Measurements from ENCODE around the gene SPRYD3.
"Not testable (repeated sequence)": the region's sequence is repeated elsewhere in the genome, so short reads cannot be mapped to it uniquely, and the experiment has no call there.

SPRYD3 gene

DNA sequence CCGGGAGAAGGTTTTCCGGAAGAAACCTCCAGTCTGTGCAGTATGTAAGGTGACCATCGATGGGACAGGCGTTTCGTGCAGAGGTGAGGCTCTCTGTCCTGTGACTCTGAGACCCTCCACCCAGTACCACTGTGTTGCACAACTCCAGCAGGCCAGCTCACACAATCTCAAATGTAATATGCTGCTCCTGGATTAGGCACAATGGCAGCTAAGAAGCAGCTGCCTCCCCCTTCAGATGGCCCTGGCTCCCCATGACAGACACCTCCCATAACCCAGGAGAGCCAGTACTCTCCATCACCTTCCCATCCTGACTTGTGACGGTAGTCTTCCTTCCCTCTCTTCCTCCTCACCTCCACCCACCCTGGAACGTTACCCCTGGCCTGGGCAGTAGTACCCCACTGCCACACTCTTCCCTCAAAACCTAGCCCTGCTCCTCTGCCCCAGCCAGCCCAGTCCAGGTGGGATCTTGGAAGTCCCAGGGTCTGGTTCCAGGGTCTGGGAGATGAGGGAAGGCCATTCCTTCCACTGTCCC lies 27.2 kb downstream of the SPRYD3 start:
- no peak for DNase-seq (ENCODE audit: low spot score)

DNA sequence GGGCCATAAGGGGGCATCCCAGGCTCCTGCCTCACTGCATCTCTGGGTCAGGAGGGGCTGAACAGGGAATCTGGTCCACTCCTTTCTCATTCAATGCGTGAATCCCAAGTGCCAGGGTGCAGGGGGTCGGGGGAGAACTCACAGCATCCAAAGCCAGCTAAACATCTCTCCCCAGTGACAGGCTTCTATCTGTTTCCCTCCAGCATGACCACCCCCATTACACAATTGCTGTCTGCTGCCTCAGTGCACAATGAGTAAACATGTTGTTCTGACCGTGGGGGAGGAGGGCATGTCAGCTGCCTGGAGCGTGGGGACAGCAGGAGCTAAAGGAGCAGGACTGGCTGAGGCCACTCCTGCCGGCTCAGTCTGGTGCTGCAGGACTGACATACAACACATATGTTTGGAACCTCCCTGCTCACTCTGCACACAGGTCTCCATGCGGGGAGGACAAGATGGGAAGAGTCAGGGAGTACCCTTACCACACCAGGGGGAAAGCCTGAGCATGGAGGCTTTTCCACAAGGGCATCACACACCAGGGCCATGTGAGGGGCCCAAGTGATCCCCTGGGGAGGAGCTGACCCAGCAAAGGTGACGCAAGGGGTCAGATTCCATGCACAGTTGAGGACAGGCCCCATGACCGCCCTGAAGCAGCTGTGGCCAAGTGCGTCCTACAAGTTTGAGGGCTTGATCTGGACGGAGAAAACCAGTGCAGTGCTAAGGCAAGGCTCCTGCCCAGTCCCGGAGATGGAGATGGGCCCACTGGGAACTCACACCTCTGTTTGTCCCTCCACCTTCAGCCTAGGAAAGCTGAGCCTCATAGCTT lies 27.9 kb downstream of the SPRYD3 start:
- DNase-seq (ENCODE audit: low spot score), result no peak

DNA sequence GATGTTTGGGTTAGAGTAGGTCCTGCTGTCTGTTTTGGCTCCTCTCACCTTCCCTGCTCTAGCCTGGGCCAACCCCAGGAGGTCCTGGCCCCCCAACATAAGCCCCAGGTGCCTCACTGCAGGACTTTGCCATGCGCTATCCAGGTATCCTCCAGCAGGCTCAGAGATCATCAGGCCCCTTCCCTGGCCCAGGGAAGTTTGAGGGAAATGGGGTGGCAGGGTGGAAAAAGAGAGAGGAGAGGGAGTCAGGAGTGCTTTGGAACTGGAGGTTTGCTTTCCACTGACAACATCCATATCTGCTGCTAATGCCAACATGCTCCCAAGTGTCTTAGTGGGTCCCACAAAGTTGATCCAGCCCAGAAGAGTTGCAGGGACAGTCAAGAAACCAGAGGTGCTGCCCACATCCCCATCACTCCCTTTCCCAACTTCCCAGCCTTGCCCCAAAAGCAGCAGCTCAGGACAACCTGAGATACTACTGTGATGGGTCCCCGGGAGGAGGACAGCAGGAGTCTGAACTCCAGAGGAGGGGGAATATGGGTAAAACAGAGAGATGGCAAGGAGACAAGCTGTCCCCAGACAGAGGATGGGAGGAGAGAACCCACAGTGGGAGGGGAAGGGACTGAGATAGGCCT lies 28.6 kb downstream of the SPRYD3 start:
- no peak for DNase-seq (ENCODE audit: low spot score)

DNA sequence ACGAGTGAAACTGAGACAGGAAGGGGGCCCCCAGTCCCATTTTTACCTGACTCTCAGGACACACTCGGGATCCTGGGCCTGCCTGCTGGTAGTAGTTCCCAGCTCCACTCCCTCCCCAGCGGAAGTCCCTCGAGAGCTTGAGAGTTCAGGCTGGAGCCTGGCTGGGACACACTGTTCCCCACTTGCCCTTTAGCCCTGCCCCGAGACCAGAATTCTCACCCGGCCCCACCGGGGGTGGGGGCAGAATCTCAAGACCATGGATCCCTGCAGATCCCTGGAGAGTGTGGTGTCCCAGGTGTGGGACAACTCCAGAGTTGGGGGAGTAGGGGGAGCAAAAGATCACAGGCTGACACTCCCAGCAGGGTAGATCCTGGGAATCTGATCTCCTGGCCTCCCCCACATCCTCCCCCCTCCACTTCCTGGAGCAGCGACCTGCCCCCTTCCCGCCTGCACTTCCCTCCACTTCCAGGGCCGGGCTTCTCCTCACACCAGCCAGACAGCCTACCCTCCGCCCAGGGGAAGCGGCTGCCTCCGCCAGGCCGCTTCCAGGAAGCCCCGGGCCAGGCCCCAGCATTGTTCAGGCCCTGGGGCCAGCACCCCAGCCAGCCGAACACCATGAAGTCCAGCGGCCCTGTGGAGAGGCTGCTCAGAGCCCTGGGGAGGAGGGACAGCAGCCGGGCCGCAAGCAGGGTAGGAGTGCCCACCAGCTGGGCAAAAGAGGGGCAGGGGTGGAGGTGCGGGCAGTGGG lies 29.4 kb downstream of the SPRYD3 start, which contains the start of gene TNS2:
TSS of gene TNS2 (plus strand) at position 495 of the 748 bp plus-strand sequence. CDS start at position 616, 121 bp downstream.
- no peak for DNase-seq (ENCODE audit: low spot score)

DNA sequence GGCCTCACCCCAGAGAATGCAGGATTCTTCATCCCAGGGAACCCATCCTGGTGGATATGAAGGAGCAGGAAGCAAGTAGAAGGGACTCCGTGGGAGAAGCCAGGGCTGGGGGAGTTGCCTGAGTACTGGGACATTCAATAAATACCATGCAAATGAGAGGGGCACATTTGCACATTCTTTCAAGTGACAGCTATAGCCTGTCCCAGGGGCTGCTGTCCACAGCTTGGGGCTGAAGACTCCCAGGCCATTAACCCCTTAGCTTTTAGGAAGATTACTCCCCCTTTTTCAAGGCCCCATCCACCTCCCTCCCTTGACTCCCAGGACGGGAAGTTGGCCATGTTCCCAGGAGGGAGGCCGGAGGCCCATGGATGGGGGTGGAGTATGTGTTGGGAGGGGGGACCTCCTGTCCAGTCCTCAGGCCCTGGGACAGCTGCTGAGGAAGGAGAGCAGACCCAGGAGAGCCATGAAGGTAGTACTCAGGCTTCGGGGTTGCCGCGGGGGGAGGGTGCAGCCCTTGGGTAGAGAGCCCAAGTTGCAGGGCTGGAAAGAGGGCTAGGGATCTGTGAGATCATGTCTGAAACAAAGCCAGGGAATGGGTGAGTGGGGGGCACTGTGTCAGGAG lies 30.3 kb downstream of the SPRYD3 start:
- DNase-seq (ENCODE audit: low spot score), result no peak

DNA sequence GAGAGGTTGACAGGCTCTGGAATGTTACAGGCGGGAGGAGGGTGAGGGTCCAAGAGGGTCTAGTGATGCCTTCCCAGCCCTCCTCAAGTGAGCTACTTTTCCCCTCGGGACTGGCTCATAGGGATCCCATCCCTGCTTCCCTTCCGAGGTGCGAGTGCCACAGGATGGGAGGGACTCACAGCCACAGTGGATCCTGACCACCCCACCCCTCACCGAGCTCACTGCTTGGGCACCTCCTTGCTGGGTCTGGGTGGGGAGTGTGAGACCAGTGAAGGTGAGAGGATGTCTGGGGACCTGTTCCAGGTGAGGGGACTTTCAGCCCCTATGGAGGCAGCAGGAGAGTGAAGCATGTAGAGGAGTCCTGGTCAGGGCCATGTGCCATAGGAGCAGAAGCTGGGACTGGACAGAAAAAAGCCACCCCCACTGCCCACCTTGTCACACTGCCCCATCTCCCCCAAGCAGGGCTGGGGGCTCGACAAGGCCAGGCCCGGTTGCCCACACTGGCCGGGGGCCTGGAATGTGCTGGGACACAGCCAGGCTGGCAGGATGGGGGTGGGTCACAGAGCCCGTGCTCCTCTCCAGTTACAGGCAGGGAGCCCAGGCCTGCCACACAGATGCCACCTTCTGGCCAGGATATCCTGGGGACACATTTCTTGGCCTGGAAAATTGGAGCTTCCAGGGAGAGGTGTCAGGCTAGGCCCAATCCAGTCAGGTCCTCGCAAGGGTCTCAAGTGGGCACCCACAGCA lies 31.0 kb downstream of the SPRYD3 start:
- no peak for DNase-seq (ENCODE audit: low spot score)

DNA sequence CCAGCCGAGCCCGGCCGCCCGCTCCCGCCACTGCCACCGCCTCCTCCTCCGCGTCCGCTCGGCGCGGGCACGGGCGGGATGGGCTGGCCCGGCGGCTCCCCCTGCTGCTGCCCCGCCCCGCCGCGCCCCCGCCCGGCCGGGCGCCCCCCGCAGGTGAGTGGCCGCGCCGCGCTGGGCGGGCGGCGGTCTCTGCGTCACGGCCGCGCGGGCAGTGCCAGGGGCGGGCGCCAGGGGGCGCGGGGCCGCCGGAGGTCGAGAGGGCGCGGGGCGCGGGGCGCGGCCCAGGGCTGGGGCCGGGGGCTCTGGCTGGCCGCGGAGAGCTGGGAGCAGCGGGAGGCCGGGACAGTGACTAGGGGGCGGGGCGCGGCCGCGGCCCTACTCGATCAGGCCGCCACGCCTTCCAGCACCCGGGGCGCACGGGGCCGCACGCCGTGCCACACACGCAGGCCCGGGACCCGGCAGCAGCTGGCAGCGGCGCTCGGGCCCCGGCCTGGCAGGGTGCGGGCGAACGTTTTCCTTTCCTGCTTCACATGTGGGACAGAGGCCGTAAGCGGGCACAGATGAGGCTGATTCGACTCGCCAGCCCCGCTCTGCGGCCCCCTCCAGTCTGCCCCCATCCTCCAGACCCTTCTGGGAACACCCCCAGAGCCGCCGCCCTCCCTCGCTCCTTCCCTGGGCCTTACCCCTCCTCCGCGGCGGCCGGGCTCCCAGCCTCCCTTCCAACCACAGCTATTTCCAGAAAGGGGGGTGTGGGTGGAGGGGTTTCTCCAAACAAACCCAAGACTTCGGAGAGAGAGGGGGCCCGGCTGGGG lies 31.8 kb downstream of the SPRYD3 start:
- DNase-seq (ENCODE audit: low spot score), result peak; percentile 55

DNA sequence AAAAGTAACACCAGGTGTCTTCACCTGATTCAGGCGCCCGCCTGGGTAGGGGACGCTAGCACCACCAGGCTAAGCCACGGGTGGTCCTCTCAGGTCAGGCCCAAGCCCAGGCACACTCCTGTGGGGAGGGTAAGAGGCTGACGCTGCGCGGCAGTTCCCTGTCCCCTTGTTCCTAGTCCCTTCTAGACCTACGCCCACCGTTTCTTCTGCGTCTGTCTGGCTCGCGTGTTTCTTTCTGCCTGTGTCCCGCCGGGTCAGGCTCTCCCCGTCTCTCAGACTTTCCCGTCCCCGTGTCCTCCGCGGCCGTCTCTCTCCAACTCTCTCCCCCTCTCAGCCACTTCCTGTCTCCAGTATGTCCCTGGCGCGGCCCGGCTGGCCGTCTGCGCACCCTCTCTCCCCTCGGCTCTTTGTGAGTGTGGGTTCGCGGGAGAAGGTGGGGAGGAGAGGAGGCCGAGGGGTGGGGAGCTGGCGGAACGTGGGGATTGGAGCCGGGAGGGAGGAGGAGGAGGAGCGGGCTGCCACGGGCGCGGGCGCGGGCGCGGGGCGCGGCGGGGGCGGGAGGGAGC lies 32.5 kb downstream of the SPRYD3 start:
- peak; percentile 38 for DNase-seq (ENCODE audit: low spot score)

DNA sequence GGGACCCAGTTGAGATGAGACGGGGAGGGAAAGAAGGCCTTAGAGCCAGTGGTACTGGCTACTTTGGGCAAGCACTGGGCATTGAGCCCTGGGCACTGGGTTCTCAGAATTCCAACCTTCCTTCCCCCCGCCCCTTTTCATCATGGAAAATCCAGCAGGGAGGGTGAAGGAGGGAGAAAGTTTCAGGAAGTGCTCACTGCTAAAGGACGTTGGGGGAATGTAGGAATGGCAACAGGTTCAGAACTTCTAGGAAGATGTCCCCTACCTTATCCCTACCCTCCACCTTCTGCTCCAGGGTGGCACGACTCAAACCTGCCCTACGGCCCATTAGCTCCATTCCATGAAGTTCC lies 33.5 kb downstream of the SPRYD3 start:
- no peak for DNase-seq (ENCODE audit: low spot score)

DNA sequence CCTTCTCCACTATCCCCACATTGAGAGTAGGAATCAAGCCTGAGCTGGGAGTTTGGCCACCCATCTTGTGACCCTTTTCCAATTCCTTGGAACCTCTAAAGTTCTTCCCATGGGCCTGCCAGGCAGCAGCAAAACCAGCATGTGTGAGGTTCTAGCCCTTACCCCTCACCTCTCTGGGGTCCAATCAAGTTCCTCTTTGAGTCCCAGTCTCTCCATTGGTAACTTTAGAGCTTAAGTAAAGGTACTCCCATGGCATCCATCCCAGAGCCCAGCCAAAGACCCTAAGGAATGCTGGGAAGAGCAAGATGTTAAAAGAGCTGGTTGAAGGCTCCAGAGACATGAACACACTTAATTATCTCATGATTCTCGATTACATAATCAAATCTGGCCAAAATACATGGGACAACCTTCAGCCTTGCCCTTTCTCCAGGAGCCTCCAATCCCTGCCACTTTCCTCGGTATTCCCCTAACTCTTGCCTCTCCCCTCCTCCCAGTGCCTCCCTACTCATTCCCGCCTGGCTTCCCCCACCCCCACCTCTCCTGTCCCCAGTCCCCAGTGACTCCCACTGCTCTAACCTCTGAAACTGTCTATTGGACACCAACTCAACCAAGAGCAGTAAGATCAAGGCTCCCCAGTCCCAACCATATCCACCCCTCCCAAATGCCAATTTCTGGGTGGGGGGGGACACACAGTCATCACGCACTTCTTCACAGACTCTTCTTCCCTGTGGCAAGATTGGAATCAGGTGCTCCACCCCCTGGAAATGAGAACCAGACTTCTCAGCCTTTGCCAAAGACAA lies 34.1 kb downstream of the SPRYD3 start:
- no peak for DNase-seq (ENCODE audit: low spot score)

DNA sequence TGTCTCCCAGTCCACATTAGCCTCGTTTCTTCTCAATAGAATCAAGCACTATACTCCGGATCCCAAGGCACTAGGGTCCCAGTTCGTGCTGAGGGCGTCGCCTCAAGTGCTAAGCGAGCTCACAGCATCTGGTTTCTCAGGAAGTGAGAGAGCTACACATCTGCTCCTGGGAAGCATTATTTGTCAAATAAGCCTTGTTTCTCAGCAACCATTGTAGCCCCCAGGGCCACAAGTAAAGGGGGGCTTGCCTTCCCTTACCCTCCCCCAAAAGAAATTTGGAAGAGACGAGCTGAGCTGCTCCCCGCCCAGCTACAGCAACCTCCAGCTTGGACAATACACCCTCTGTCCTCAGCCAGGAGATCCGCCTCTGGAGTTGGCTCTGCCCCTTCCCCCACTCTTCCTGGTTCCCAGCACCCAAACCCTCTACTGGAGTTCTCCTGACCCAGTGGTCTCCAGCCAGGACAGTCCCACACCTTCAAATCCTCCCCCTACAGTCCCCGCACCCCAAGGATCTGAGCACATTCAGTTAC lies 35.1 kb downstream of the SPRYD3 start:
- no peak for DNase-seq (ENCODE audit: low spot score)

DNA sequence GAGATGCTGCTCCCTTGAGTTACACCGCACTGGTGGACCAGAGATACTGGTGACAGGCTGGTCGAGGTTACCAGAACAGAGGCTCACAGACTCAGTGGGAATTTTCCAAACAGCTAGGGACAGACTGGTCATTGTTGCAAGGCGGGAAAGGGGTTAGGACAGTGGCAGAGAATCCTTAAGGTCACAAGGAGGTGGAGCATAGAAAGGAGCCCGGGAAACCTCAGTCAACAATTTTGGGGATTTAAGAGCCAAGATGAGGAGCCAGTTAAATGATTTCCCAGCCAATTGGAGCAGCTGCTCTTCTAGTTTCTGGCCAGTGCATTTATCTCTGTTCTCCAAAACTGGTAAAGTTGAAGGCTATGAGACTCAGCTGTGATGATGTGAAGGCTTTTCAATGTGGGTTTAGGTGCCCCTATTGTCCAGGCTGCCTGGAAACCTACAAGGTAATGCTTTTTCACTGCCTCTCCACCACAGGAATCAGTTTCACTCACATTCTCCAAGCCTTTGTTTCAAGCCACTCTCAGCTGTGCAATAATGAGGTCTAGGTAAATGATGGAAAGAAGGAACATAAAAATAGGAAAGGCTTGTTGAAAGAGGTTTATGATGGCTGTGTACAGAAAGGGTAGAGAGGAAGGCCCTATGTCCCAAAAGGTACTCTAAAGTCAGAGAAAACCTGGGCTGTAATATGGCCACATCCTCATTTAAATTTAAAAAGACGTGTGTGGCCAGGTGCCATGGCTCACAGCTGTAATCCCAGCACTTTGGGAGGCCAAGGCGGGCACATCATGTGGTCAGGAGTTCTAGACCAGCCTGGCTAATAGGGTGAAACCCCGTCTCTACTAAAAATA lies 36.4 kb downstream of the SPRYD3 start:
- no peak for DNase-seq (ENCODE audit: low spot score)

DNA sequence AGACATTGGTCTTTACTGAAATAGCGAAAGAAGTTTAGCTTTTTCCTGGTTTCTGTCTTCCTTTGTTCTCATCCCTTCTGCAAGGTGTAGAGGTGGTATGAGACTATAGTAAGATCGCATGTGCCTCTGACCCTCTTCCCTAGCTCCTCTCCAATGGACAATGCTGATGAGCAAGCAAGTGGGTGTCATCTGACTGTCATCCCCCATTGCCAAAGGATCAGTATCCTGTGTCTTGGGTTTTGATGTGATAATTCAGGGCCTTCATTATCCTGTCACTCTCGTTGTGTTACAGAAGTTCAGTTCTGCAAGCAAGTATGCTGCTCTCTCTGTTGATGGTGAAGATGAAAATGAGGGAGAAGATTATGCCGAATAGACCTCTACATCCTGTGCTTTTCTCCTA lies 39.3 kb downstream of the SPRYD3 start:
- DNase-seq (ENCODE audit: low spot score), result no peak

DNA sequence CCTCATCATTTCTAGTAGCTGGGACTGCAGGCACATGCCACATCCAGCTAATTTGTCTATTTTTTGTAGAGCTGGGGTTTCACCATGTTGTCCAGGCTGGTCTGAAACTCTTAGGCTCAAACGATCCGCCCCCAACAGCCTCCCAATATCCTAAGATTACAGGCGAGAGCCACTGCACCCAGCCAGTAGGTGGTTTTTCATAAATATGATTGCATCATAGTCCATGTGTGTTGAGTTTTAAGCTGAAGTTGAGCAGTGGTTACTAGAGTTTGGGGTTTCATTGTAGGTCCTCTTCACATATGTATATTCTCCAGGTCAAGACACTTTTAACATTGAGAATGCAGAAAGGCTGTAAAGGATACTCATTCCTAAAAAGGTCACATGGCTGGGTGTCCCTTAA lies 42.4 kb downstream of the SPRYD3 start:
- DNase-seq (ENCODE audit: low spot score), result no peak

DNA sequence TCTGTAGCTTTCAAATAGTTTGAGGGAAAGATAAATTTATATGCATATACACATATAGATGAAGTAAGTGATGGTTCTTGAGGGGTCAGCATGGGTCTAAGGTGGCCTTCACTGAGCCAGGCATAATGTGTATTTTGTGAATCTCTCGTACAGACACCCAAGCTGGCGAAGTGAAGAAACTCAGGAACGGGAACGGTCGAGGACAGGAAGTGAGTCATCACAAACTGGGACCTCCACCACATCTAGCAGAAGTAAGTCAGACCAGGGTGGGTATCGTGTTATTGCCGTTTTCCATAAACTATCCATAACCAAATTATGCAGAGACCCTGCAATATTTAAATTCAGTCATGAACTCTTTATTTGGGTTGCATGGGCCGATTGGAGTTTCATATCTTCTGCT lies 44.7 kb downstream of the SPRYD3 start:
- DNase-seq (ENCODE audit: low spot score), result no peak

DNA sequence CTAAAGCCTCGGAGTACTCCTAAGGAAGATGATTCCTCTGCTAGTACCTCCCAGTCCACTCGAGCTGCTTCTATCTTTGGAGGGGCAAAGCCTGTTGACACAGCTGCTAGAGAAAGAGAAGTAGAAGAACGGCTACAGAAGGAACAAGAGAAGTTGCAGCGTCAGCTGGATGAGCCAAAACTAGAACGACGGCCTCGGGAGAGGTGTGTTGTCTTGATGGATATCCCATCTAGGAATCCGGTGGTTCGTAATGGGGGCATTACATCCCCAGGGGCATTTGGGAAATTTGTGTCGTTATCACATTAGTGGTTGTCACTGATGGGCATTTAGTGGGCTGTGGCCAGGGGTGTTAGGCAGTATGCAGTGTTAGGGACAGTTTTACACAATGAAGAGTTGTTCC lies 45.4 kb downstream of the SPRYD3 start:
- not testable (repeated sequence) for DNase-seq (ENCODE audit: low spot score)

DNA sequence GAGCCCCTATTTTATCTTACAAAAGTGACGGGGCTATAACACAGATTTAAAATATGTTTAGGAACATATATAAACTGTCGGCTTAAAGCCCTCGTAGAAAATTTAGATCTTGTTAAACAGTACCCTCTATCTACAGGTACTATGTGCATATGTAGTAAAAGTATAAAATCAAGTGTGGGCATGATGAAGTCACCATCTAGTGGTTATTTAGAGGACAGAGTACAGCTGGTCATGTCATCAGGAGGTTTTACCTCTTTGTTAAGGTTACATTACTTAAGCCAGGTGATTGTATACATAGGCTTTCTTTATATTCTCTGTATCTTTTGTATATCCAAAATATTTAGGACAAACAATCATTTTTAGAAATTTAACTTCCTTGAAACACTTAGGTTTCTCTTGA lies 47.6 kb downstream of the SPRYD3 start:
- no peak for DNase-seq (ENCODE audit: low spot score)

DNA sequence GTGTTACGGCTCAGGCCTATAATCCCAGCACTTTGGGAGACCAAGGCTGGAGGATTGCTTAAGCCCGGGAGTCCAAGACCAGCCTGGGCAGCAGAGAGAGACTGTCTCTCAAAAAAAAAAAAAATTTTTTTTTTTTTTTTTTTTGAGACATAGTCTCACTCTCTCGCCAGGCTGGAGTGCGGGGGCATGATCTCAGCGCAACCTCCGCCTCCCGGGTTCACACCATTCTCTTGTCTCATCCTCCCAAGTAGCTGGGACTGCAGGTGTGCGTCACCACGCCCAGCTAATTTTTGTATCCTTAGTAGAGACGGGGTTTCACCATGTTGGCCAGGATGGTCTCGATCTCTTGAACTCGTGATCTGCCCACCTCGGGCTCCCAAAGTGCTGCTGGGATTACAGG lies 52.2 kb downstream of the SPRYD3 start:
- not testable (repeated sequence) for DNase-seq (ENCODE audit: low spot score)
